C4-2B (cell line): ENCODE measurements around the gene COX4I2.

ENCODE experiments used
- ZFX ChIP-seq: fragments of 450-650 bp; IDR thresholded peaks from 2 replicates; pipeline ENCODE4 v1.6.1; 2017
- TF ChIP-seq, protein P1 (sequence below): fragments of 450-650 bp; conservative IDR thresholded peaks from 2 replicates; pipeline ENCODE4 v1.5.1; 2017; ENCODE audit warnings: mild to moderate bottlenecking

DNA sequence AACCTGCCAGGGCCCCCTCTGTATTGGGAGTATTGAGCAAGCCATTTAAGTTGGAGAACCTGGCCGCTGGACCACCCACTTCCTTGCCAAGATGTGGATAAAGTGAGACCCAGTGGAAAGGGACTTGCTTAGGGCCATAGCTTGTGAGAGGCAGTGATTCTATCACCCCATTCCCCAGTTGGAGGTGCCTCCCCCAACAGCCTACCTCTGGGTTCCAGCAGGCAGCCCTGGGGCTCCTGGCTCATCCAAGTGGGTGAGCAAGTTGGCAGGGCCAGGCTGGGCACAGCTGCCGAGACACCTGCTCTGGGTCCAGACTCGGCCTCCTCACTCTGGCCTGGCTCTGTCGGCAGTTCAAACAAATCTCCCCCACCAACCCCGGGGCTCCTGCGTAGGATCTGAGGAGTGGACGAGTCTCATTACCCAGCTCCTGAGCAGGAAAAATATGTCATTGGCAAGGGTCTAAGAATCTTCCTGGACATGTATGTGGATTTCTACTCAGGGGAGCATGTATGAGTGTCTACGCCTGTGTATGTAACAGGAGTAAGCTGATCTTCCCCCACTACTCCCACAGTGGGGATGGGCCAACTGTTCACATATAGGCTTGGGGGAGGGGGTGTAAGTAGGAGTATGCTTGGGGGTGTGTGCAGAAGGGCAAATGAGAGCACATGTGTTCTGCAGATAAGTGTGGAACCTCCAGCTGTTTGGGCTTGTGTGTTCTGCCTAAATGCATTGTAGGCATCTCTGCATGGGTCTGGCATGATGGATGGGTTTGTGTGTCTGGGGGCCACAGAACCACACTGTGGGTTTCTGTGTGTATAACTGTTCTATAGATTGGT is 30.7 kb upstream of the COX4I2 start:
- TF ChIP-seq, protein P1, sequence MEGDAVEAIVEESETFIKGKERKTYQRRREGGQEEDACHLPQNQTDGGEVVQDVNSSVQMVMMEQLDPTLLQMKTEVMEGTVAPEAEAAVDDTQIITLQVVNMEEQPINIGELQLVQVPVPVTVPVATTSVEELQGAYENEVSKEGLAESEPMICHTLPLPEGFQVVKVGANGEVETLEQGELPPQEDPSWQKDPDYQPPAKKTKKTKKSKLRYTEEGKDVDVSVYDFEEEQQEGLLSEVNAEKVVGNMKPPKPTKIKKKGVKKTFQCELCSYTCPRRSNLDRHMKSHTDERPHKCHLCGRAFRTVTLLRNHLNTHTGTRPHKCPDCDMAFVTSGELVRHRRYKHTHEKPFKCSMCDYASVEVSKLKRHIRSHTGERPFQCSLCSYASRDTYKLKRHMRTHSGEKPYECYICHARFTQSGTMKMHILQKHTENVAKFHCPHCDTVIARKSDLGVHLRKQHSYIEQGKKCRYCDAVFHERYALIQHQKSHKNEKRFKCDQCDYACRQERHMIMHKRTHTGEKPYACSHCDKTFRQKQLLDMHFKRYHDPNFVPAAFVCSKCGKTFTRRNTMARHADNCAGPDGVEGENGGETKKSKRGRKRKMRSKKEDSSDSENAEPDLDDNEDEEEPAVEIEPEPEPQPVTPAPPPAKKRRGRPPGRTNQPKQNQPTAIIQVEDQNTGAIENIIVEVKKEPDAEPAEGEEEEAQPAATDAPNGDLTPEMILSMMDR = no peak
- TF ChIP-seq ZFX = no peak
